C4-2B (cell line): Measurements from ENCODE around the gene LRRC36.
"Not testable (repeated sequence)": the region's sequence is repeated elsewhere in the genome, so short reads cannot be mapped to it uniquely, and the experiment has no call there.

Source experiments
- H3K27ac ChIP-seq: fragments of 450-650 bp; 2 replicates; pipeline ENCODE4 v1.5.1; 2017
- CTCF ChIP-seq: fragments of 450-650 bp; conservative IDR thresholded peaks from 2 replicates; pipeline ENCODE4 v1.5.1; 2017; ENCODE audit warnings: mild to moderate bottlenecking
- ZFX ChIP-seq: fragments of 450-650 bp; IDR thresholded peaks from 2 replicates; pipeline ENCODE4 v1.6.1; 2017

The LRRC36 gene

GRCh38 chr16:67370661-67371060 is 44.0 kb downstream of the LRRC36 start:
- TF ChIP-seq CTCF (no peak), ZFX (no peak)
- H3K27ac ChIP-seq, result no peak overlapping the region

- H3K27ac ChIP-seq, result no peak overlapping the region
- TF ChIP-seq CTCF (peak; percentile 68), ZFX (no peak)
These were observed 46.0 kb downstream of the LRRC36 start for GRCh38 chr16:67372664-67373063.

GRCh38 chr16:67376012-67376411 is 49.4 kb downstream of the LRRC36 start:
- H3K27ac ChIP-seq, result not testable (repeated sequence)

GRCh38 chr16:67378642-67379041 is 52.0 kb downstream of the LRRC36 start:
- H3K27ac ChIP-seq, result no peak overlapping the region
- TF ChIP-seq CTCF (no peak), ZFX (no peak)

GRCh38 chr16:67383284-67383683 is 56.7 kb downstream of the LRRC36 start:
- H3K27ac ChIP-seq, result no peak overlapping the region
- TF ChIP-seq CTCF (no peak), ZFX (no peak)

- H3K27ac ChIP-seq, result no peak overlapping the region
- no peak for TF ChIP-seq CTCF
- no peak for TF ChIP-seq ZFX
These were observed 58.3 kb downstream of the LRRC36 start for GRCh38 chr16:67384778-67385510.

- TF ChIP-seq ZFX (no peak), CTCF (no peak)
- no peak overlapping the region for H3K27ac ChIP-seq
These were observed 60.3 kb downstream of the LRRC36 start for GRCh38 chr16:67386861-67387455.
